Esophagus (tissue), 2 donors: ENCODE measurements around the gene MINK1. TPM values are rescaled to one million over a fixed set of nuclear protein-coding genes. Genes with fewer than 3 reads are reported as not detected.
"Not testable (repeated sequence)": the region's sequence is repeated elsewhere in the genome, so short reads cannot be mapped to it uniquely, and the experiment has no call there.

Experiments used
- H3K27ac ChIP-seq, 2 donors: one replicate each; pipeline ENCODE4 v1.5.1; 2013; ENCODE audit warnings: low read depth in 2 of 2, mild to moderate bottlenecking in 2 of 2, inconsistent platforms in 1 of 2, low read length in 1 of 2, moderate library complexity in 1 of 2
- H3K27me3 ChIP-seq, 2 donors: one replicate each; pipeline ENCODE4 v1.6.1; 2013; ENCODE audit warnings: low read length in 2 of 2, control low read depth in 1 of 2, mild to moderate bottlenecking in 1 of 2; ENCODE audit not compliant: insufficient read depth in 2 of 2, control insufficient read depth in 1 of 2
- H3K36me3 ChIP-seq, 2 donors: one replicate each; pipeline ENCODE4 v1.6.1; 2013; ENCODE audit warnings: low read length in 1 of 2; ENCODE audit not compliant: control insufficient read depth in 2 of 2, insufficient read depth in 2 of 2
- H3K4me1 ChIP-seq, 2 donors: one replicate each; pipeline ENCODE4 v1.6.1; 2013; ENCODE audit warnings: low read length in 1 of 2; ENCODE audit not compliant: control insufficient read depth in 2 of 2, insufficient read depth in 2 of 2
- H3K4me3 ChIP-seq, 2 donors: one replicate each; pipeline ENCODE4 v1.5.1; 2013; ENCODE audit warnings: low read length in 2 of 2, mild to moderate bottlenecking in 2 of 2, low read depth in 1 of 2, moderate library complexity in 1 of 2
- H3K9me3 ChIP-seq, 2 donors: one replicate each; pipeline ENCODE4 v1.6.1; 2013; ENCODE audit warnings: mild to moderate bottlenecking in 2 of 2, low read depth in 1 of 2, low read length in 1 of 2, moderate library complexity in 1 of 2; ENCODE audit not compliant: control insufficient read depth in 2 of 2, insufficient read depth in 1 of 2
- WGBS, 2 donors: extraction: QIAGEN DNeasy Blood & Tissue Kit; methylation state at CpG; one replicate each; pipeline ENCODE4 v1.1.7; 2013; 5-methylcytosine and 5-hydroxymethylcytosine counted together
- polyA plus RNA-seq, 2 donors: library from polyadenylated mRNA; stranded (reverse); fragments of 200-250 nt; gene quantifications; one replicate each; pipeline ENCODE4 v1.2.3, GENCODE V29; 2013
- donor health status: healthy with polysubstance abuse.
- donor health status: Bipolar disorder and iron deficiency.

Gene MINK1
- polyA plus RNA-seq, 2 donors, result 86.1 to 161 TPM

- Histone ChIP-seq H3K9me3 (no peaks in the 10 kb centered on the region), H3K4me3 (no peak overlapping the region), H3K27ac (no peak overlapping the region), H3K36me3 (peaks cover 0 to 4% of the 10 kb centered on the region in 2 donors), H3K4me1 (peaks cover 2 to 10% of the 10 kb centered on the region in 2 donors), H3K27me3 (no peaks in the 10 kb centered on the region)
- WGBS, 2 donors, result 81 to 89% methylated on average over 4 of the region's 4 CpGs
Measured at GRCh38 chr17:4862720-4863119, 29.6 kb downstream of the MINK1 start.

- no peaks in the 10 kb centered on the region for H3K9me3 ChIP-seq
- H3K27me3 ChIP-seq, result no peaks in the 10 kb centered on the region
- peaks cover 0 to 4% of the 10 kb centered on the region in 2 donors for H3K36me3 ChIP-seq
- peaks cover 2 to 10% of the 10 kb centered on the region in 2 donors for H3K4me1 ChIP-seq
- no peak overlapping the region for H3K4me3 ChIP-seq
- H3K27ac ChIP-seq, result no peak overlapping the region
- WGBS, 2 donors, result 65 to 82% methylated on average over 1 of the region's 1 CpG
Measured at GRCh38 chr17:4863321-4863720, 30.2 kb downstream of the MINK1 start.

- WGBS, 2 donors, result 77 to 89% methylated on average over 5 of the region's 5 CpGs
- H3K27ac ChIP-seq, H3K9me3 ChIP-seq, H3K4me1 ChIP-seq, H3K27me3 ChIP-seq, H3K36me3 ChIP-seq, H3K4me3 ChIP-seq: not testable (repeated sequence)
Measured at GRCh38 chr17:4867535-4867934, 34.4 kb downstream of the MINK1 start.

GRCh38 chr17:4869058-4869998 is 36.2 kb downstream of the MINK1 start:
- whole genome bisulfite sequencing, 2 donors, result 96% methylated on average over 22 of the region's 22 CpGs
- H3K27me3 ChIP-seq, H3K36me3 ChIP-seq, H3K4me1 ChIP-seq, H3K27ac ChIP-seq, H3K4me3 ChIP-seq, H3K9me3 ChIP-seq: not testable (repeated sequence)

GRCh38 chr17:4870855-4871254 is 37.7 kb downstream of the MINK1 start:
- H3K9me3 ChIP-seq, result no peaks in the 10 kb centered on the region
- H3K4me3 ChIP-seq, result no peak overlapping the region
- peaks cover 0 to 7% of the 10 kb centered on the region in 2 donors for H3K36me3 ChIP-seq
- H3K4me1 ChIP-seq, result no peaks in the 10 kb centered on the region
- WGBS, 2 donors, result 87 to 89% methylated on average over 2 of the region's 2 CpGs
- no peaks in the 10 kb centered on the region for H3K27me3 ChIP-seq
- H3K27ac ChIP-seq, result no peak overlapping the region

GRCh38 chr17:4872786-4873185 is 39.6 kb downstream of the MINK1 start:
- H3K27ac ChIP-seq, result no peak overlapping the region
- H3K36me3 ChIP-seq, result peaks cover 0 to 12% of the 10 kb centered on the region in 2 donors
- H3K27me3 ChIP-seq, result no peaks in the 10 kb centered on the region
- 58 to 61% methylated on average over 8 of the region's 8 CpGs for WGBS, 2 donors
- H3K4me1 ChIP-seq, result no peaks in the 10 kb centered on the region
- no peaks in the 10 kb centered on the region for H3K9me3 ChIP-seq
- H3K4me3 ChIP-seq, result no peak overlapping the region

- 54 to 77% methylated on average over 5 of the region's 5 CpGs for WGBS, 2 donors
- H3K27me3 ChIP-seq, result no peaks in the 10 kb centered on the region
- H3K27ac ChIP-seq, result no peak overlapping the region
- no peak overlapping the region for H3K4me3 ChIP-seq
- no peaks in the 10 kb centered on the region for H3K4me1 ChIP-seq
- peaks cover 10 to 38% of the 10 kb centered on the region in 2 donors for H3K36me3 ChIP-seq
- H3K9me3 ChIP-seq, result no peaks in the 10 kb centered on the region
Measured at GRCh38 chr17:4877089-4877488, 43.9 kb downstream of the MINK1 start.

GRCh38 chr17:4879601-4880000 is 46.5 kb downstream of the MINK1 start:
- peaks cover 10 to 47% of the 10 kb centered on the region in 2 donors for H3K36me3 ChIP-seq
- H3K27ac ChIP-seq, result no peak overlapping the region
- H3K27me3 ChIP-seq, result no peaks in the 10 kb centered on the region
- no peaks in the 10 kb centered on the region for H3K4me1 ChIP-seq
- H3K4me3 ChIP-seq, result no peak overlapping the region
- WGBS, 2 donors, result 72 to 84% methylated on average over 4 of the region's 4 CpGs
- no peaks in the 10 kb centered on the region for H3K9me3 ChIP-seq

- no peaks in the 10 kb centered on the region for H3K27me3 ChIP-seq
- H3K36me3 ChIP-seq, result peaks cover 14 to 60% of the 10 kb centered on the region in 2 donors
- no peaks in the 10 kb centered on the region for H3K4me1 ChIP-seq
- 69 to 71% methylated on average over 15 of the region's 15 CpGs for WGBS, 2 donors
- peak overlapping the region; percentile 22 to 62 for H3K27ac ChIP-seq
- H3K4me3 ChIP-seq, result no peak overlapping the region
- no peaks in the 10 kb centered on the region for H3K9me3 ChIP-seq
Measured at GRCh38 chr17:4880857-4881256, 47.7 kb downstream of the MINK1 start.
